PFSK-1 (cell line): ENCODE data around the gene NDRG2.

Experiments used
- POLR2AphosphoS5 ChIP-seq: IDR thresholded peaks from 2 replicates; pipeline ENCODE4 v1.6.1; 2012; ENCODE audit warnings: low read depth, mild to moderate bottlenecking, control low read depth, low read length, moderate library complexity
- TAF1 ChIP-seq: IDR thresholded peaks from 2 replicates; pipeline ENCODE4 v1.6.1; 2012; ENCODE audit warnings: low read length, control low read depth, borderline replicate concordance; ENCODE audit not compliant: insufficient read depth
- TF ChIP-seq, protein P1 (sequence below), 2 experiments: IDR thresholded peaks; 2 replicates each; pipeline versions ENCODE4 v1.6.1 to v1.8.0; 2011 to 2012; ENCODE audit warnings: low read depth in 2 of 2, low read length in 2 of 2, control low read depth in 1 of 2, inconsistent platforms in 1 of 2, mild to moderate bottlenecking in 1 of 2, moderate library complexity in 1 of 2; ENCODE audit not compliant: insufficient read depth in 1 of 2

- TF ChIP-seq, protein P1, sequence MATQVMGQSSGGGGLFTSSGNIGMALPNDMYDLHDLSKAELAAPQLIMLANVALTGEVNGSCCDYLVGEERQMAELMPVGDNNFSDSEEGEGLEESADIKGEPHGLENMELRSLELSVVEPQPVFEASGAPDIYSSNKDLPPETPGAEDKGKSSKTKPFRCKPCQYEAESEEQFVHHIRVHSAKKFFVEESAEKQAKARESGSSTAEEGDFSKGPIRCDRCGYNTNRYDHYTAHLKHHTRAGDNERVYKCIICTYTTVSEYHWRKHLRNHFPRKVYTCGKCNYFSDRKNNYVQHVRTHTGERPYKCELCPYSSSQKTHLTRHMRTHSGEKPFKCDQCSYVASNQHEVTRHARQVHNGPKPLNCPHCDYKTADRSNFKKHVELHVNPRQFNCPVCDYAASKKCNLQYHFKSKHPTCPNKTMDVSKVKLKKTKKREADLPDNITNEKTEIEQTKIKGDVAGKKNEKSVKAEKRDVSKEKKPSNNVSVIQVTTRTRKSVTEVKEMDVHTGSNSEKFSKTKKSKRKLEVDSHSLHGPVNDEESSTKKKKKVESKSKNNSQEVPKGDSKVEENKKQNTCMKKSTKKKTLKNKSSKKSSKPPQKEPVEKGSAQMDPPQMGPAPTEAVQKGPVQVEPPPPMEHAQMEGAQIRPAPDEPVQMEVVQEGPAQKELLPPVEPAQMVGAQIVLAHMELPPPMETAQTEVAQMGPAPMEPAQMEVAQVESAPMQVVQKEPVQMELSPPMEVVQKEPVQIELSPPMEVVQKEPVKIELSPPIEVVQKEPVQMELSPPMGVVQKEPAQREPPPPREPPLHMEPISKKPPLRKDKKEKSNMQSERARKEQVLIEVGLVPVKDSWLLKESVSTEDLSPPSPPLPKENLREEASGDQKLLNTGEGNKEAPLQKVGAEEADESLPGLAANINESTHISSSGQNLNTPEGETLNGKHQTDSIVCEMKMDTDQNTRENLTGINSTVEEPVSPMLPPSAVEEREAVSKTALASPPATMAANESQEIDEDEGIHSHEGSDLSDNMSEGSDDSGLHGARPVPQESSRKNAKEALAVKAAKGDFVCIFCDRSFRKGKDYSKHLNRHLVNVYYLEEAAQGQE (IDR thresholded peaks at IDR 0.05; ENCODE audit: insufficient read depth in 1 of 2, low read depth in 2 of 2, low read length in 2 of 2) = no peak
- TF ChIP-seq TAF1 = no peak
- no peak for TF ChIP-seq POLR2AphosphoS5
These were observed 42.1 kb downstream of the NDRG2 start for GRCh38 chr14:20982646-20983369.
